ENCODE data around the gene ZBTB47.

DNA sequence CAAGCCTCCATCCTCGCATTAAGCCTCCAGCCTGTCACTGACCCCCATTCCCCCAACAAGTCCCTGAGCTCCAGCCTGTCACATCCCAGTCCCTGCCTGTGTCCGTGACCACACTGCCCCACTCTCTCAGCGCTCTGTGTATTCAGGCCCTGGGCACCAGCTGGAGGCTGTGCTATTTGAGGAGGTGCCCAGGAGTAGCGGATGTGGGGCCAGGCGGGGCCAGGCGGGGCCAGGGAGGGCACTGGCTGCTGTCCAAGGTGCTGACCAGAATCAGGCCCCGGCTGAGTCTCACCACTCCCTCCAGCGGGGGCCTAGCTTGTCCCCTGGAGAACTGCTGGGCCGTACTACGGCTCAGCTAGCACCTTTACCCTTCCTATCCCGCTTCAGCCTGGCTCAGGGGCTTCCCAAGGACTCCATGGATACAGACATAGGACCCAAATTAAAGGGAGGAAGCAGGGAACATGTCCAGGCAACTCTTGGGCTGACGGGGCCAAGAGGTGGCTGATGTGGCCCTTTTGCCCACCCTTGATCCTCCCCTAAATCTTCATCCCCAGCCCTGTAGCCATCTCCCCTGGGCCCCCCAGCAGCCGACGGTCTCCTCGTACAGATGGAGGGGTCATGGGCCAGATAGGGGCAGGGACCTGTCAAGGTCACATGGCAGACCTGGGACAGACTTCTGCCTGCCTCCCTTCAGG lies 48.0 kb downstream of the ZBTB47 start:
- TF ChIP-seq, protein P1, sequence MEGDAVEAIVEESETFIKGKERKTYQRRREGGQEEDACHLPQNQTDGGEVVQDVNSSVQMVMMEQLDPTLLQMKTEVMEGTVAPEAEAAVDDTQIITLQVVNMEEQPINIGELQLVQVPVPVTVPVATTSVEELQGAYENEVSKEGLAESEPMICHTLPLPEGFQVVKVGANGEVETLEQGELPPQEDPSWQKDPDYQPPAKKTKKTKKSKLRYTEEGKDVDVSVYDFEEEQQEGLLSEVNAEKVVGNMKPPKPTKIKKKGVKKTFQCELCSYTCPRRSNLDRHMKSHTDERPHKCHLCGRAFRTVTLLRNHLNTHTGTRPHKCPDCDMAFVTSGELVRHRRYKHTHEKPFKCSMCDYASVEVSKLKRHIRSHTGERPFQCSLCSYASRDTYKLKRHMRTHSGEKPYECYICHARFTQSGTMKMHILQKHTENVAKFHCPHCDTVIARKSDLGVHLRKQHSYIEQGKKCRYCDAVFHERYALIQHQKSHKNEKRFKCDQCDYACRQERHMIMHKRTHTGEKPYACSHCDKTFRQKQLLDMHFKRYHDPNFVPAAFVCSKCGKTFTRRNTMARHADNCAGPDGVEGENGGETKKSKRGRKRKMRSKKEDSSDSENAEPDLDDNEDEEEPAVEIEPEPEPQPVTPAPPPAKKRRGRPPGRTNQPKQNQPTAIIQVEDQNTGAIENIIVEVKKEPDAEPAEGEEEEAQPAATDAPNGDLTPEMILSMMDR (IDR thresholded peaks at IDR 0.05), result no peak
- TF ChIP-seq EP300 (IDR thresholded peaks at IDR 0.05) (no peak), POLR2AphosphoS5 (IDR thresholded peaks at IDR 0.05) (no peak)

Data from stomach (tissue), 4 donors.